Astrocyte of the spinal cord (primary cell): Measurements from ENCODE around the gene SLC26A11.
"Not testable (repeated sequence)": the region's sequence is repeated elsewhere in the genome, so short reads cannot be mapped to it uniquely, and the experiment has no call there.

Source experiments
- DNase-seq: peaks from one replicate; pipeline ENCODE4 v3.0.0; 2011; ENCODE audit warnings: low read depth, low spot score
- H3K4me3 ChIP-seq: 2 replicates; pipeline ENCODE4 v1.5.1; 2011; ENCODE audit warnings: low read depth, mild to moderate bottlenecking, low read length, moderate library complexity
- CTCF ChIP-seq: IDR thresholded peaks from 2 replicates; pipeline ENCODE4 v1.5.1; 2012; ENCODE audit warnings: low read depth, mild to moderate bottlenecking, low read length, inconsistent platforms
- in situ Hi-C: cut with HindIII; loops from 2 replicates; pipeline ENCODE4 v1.10.0; 2017; ENCODE audit warnings: low sequenced_read_pairs

Gene SLC26A11

GRCh38 chr17:80297996-80298560 lies 77.9 kb downstream of the SLC26A11 start:
- no peak for DNase-seq
- in situ Hi-C loops, result no loop called here
- H3K4me3 ChIP-seq, result no peak overlapping the region
- TF ChIP-seq CTCF, result no peak

GRCh38 chr17:80299350-80300100 lies 79.3 kb downstream of the SLC26A11 start:
- DNase-seq, H3K4me3 ChIP-seq, in situ Hi-C loops: not testable (repeated sequence)

GRCh38 chr17:80300756-80301155 lies 80.5 kb downstream of the SLC26A11 start:
- H3K4me3 ChIP-seq, DNase-seq, in situ Hi-C loops: not testable (repeated sequence)
